Activated naive CD8-positive, alpha-beta T cell treated with anti-CD3 and anti-CD28 coated beads for 36 hours (primary cell): ENCODE results near the gene MAD1L1. TPM values are rescaled to one million over a fixed set of nuclear protein-coding genes. Genes with fewer than 3 reads are reported as not detected.
"Not testable (repeated sequence)": the region's sequence is repeated elsewhere in the genome, so short reads cannot be mapped to it uniquely, and the experiment has no call there.

Experiments used
- DNase-seq: peaks from one replicate; pipeline ENCODE4 v3.0.0; 2021
- H3K27ac Mint-ChIP-seq: one replicate; pipeline ENCODE4 v1.8.0; 2022; ENCODE audit warnings: mild to moderate bottlenecking, moderate library complexity, mixed read lengths
- H3K27me3 Mint-ChIP-seq: one replicate; pipeline ENCODE4 v1.8.0; 2022; ENCODE audit warnings: mild to moderate bottlenecking, mixed read lengths
- H3K36me3 Mint-ChIP-seq: one replicate; pipeline ENCODE4 v1.8.0; 2021; ENCODE audit warnings: mild to moderate bottlenecking, mixed read lengths
- H3K4me1 Mint-ChIP-seq: one replicate; pipeline ENCODE4 v1.8.0; 2021; ENCODE audit warnings: mixed read lengths
- H3K4me3 Mint-ChIP-seq: one replicate; pipeline ENCODE4 v1.8.0; 2022; ENCODE audit warnings: mild to moderate bottlenecking, moderate library complexity, mixed read lengths
- H3K9me3 Mint-ChIP-seq: one replicate; pipeline ENCODE4 v1.8.0; 2022; ENCODE audit warnings: mixed read lengths
- total RNA-seq, 2 experiments: library from RNA; stranded (reverse); gene quantifications; one replicate each; pipeline ENCODE4 v1.2.3, GENCODE V29; 2021

MAD1L1 gene
- total RNA-seq, 2 experiments from 2014 or later: 36.5 to 37.8 TPM

DNA sequence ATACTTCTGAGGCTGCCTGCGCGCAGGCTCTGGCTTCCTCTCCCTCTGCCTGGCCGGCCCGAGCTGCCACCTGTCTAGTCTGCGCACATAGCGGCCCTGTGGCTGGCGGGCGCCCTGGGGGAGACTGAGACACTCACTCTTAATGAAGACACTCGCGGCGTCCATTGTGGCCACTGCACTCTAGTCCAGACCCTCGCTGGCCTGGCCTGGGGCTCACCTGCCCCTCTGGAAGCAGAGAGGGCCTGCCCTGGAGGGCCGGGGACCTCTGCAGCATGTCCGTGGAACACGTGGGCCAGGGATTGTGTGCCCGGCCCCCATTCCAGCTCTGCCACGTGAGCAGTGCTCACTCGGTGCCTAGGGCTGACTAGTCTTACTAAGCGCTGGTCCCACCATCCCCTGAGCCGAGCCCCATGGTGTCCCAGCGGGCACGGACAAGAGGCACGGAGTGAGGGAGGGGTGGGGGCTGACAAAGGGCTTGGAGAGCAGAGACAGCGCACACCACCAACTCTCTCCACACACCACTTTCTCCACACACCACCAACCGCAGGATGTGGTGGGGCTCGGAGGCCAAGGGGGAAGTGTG, 413.4 kb downstream of the MAD1L1 start:
- Mint-ChIP-seq H3K9me3 (no peaks in the 10 kb centered on the region), H3K36me3 (peaks cover 3% of the 10 kb centered on the region), H3K4me3 (peak overlapping the region; percentile 52), H3K27ac (peak overlapping the region; percentile 35), H3K27me3 (no peaks in the 10 kb centered on the region), H3K4me1 (peaks cover 32% of the 10 kb centered on the region)
- peak; percentile 42 for DNase-seq

DNA sequence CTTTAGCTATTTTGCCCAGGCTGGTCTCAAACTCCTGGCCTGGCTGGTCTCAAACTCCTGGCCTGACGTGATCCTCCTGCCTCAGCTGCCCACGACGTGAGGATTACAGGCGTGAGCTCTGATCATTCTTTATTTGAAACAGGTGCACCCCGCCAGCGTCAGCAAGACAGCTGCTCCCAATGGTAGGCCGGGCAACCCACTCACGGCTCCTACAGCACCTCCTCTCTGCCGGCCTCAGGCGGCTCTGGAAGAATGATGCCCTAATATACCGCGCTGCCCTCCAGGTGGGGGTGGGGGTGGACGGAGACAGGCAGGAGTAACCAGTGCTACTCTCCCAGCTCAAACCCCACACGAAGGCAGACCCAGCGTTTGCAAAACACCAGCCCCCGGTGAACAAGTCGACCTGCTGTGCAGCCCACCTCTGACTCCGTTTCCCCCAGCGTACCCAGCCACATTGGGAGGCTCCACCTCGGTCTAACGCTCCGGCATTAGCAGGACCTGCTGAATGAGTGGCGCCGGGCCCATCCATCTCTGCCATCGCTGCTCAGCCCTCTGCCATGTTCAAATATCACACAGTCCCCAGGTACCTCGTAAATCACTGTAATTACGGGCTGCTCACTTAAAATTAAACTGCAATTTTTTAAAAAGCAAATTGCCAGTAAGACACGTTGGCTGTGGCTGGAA, 414.0 kb downstream of the MAD1L1 start:
- no peaks in the 10 kb centered on the region for H3K27me3 Mint-ChIP-seq
- peaks cover 26% of the 10 kb centered on the region for H3K4me1 Mint-ChIP-seq
- H3K36me3 Mint-ChIP-seq: peaks cover 3% of the 10 kb centered on the region
- DNase-seq: no peak
- no peaks in the 10 kb centered on the region for H3K9me3 Mint-ChIP-seq
- H3K4me3 Mint-ChIP-seq: peak overlapping the region; percentile 52
- peak overlapping the region; percentile 35 for H3K27ac Mint-ChIP-seq

DNA sequence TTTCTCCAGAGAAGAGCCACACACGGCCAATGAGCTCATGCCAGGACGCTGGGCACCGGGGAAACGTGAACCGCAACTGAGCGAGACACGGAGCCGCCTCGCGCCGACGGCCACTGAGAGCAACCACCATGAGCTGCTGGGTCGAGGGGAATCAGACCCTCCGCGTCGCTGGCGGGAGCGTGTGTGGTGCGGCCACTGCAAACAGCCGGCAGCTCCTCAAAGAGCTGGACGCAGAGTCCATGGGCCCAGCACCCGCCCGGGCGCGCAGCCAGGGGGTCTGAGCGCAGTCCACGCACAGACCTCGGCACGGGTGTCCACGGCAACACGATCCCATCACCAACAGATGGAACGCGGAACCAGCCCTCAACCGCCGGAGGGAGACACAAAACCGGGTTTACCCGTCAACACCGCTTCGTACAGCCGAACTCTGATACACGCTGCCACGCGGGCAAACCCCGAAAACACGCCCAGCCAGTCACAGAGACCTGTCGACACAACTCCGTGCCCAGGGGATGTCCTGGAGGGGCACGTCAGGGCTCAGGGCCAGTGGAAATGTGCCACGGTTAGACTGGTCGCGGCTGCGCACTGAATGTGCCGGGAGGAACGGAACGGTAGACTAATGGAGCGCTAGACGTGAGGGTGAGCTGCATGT, 415.6 kb downstream of the MAD1L1 start:
- DNase-seq: no peak
- no peak overlapping the region for H3K27ac Mint-ChIP-seq
- peaks cover 3% of the 10 kb centered on the region for H3K36me3 Mint-ChIP-seq
- H3K4me1 Mint-ChIP-seq: peaks cover 20% of the 10 kb centered on the region
- H3K9me3 Mint-ChIP-seq: no peaks in the 10 kb centered on the region
- H3K27me3 Mint-ChIP-seq: no peaks in the 10 kb centered on the region
- H3K4me3 Mint-ChIP-seq: no peak overlapping the region

DNA sequence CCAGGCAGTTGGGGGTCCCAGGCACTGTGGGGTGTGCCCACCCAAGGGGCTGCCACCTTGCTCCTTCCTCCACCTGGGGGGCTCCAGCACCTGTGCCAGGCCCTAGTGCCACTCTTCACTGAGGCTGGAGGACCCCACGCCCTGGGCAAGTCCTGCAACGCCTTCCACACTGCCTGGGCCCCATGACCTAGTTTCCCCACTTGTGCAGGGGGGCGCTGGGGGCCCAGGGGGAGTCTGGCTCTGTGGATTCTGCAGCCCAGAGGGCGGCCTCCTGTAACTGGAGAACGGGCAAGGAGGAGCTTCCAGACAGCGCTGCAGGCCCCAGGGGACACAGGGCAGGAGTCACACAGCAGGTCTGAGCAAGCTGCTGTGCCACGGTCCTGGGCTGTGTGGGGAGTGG, 416.3 kb downstream of the MAD1L1 start:
- DNase-seq, H3K4me3 Mint-ChIP-seq, H3K36me3 Mint-ChIP-seq, H3K27me3 Mint-ChIP-seq, H3K9me3 Mint-ChIP-seq, H3K27ac Mint-ChIP-seq: not testable (repeated sequence)
- peaks cover 20% of the 10 kb centered on the region for H3K4me1 Mint-ChIP-seq

DNA sequence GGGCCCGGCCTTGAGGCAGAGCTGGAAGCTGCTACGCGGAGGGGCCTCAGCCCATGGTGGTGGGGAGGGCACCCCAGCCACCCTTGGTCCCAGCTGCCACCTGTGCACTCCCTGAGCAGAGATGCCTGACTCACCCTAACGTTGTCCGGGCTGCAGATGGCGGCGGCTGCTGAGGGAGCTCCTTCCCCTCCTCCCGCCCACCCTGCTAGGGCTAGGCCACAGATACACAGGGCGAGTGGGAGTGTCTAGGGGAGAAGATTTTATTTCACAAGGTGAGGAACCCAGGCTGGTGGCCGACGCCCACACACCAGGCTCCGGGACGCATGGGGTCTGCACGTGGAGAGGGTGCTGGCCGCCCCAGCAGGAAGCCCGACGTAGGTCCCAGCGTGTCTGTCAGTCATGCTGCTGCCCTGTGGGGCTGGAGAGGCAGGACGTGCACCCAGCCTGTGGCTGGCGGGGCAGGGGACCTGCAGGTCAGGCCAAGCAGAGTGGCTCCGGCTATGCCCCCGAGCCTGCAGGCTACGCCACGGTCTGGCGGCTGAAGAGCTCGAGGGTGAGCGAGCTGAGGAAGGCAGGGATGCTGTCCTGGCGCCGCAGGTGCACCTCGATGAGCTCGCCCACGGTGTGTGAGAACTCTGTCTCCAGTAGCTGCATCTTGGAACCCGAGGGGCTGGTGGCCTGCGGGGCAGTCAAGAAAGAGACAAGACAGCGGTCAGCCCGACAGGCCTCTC, 417.0 kb downstream of the MAD1L1 start:
- H3K4me3 Mint-ChIP-seq, H3K27me3 Mint-ChIP-seq, DNase-seq, H3K9me3 Mint-ChIP-seq, H3K36me3 Mint-ChIP-seq, H3K27ac Mint-ChIP-seq: not testable (repeated sequence)
- peaks cover 20% of the 10 kb centered on the region for H3K4me1 Mint-ChIP-seq

DNA sequence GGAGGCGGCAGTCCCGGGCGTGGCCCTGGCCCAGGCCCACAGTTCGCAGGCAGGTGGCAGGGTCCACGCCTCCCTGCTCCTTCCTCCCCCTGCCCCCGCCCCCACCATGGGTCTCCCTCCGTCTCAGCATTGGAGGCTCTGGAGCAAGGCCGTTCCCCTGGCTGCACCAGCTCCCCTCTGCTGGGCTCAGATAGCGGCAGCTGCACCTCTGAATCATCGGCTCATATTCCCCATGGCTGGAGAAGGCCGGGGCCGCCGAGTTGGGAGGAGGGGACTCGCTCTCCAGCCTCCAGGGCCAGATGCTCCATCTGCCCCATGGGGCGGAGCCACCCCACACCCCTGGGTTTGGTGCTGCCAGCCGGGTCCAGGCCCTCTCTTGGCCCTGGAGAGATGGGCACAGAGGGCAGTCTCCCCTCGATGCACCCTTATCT, 417.7 kb downstream of the MAD1L1 start:
- H3K4me1 Mint-ChIP-seq: peaks cover 19% of the 10 kb centered on the region
- no peak overlapping the region for H3K4me3 Mint-ChIP-seq
- no peaks in the 10 kb centered on the region for H3K27me3 Mint-ChIP-seq
- no peak overlapping the region for H3K27ac Mint-ChIP-seq
- no peak for DNase-seq
- H3K9me3 Mint-ChIP-seq: no peaks in the 10 kb centered on the region
- peaks cover 2% of the 10 kb centered on the region for H3K36me3 Mint-ChIP-seq

DNA sequence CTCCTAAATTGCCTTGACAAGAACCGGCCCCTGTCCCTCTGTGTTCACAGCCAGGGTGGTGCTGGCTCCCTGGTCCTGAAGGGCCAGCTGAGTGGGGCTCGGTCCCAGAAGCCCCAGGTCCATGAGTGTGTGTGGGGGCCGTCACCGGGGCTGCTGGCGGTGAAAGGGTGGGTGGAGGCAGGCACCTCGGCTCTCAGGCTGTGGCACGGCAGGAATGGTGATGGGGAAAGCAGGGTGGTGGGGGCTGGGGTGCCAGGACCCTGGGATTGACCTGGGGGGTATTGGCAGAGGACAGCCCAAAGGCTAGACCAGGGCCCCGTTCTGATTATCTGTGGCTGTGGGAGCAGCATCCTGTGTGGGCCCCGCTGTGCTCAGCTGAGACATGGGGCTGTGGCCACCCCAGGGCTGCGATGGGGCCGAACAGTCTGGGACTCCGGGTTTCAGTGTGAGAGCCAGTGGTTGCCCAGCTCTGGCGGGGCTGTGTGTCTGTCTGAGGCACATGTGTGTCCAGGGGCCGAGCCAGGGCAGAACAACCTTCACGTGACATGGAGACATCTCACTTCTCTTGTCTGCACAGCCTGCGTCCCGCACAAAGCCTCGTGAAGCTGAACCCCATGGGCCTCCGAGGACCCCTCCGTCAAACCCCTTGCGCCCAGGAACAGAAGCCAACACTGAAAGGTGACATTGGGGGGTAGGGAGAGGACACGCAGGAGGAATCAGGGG, 418.5 kb downstream of the MAD1L1 start:
- H3K4me3 Mint-ChIP-seq: no peak overlapping the region
- no peak overlapping the region for H3K27ac Mint-ChIP-seq
- no peaks in the 10 kb centered on the region for H3K27me3 Mint-ChIP-seq
- no peaks in the 10 kb centered on the region for H3K9me3 Mint-ChIP-seq
- H3K36me3 Mint-ChIP-seq: no peaks in the 10 kb centered on the region
- peaks cover 10% of the 10 kb centered on the region for H3K4me1 Mint-ChIP-seq
- DNase-seq: no peak

DNA sequence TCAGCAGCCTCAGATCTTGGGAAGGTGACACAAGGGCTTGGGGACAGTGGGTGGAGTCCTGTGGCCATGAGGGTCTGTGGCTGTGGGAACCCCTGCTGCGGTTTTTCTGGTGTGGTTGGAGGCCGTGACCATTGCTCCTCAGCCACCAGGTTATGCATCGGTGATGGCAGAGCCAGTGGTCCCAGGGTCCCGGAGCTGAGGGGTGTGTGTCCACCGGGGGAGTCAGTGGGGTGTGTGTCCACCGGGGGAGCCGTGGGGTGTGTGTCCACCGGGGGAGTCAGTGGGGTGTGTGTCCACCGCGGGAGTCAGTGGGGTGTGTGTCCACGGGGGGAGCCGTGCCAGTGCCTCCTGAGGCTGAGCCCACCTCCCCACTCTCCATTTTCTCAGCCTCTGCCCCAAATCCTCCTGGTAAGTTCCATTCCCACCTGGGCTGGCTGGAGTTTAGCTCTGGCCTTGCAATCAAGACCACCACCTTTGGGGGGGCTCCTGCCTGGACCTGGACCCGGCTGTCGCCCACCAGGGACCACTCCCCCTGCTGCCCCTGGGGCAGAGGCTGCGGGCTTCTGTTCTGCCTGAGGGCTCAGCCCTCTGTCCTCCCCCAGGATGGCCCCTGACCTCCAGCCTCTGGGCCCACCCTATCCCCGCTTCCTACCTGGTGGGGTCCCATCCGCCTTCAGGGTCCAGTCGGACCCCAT, 419.2 kb downstream of the MAD1L1 start:
- H3K27ac Mint-ChIP-seq: no peak overlapping the region
- no peak for DNase-seq
- no peak overlapping the region for H3K4me3 Mint-ChIP-seq
- no peaks in the 10 kb centered on the region for H3K36me3 Mint-ChIP-seq
- no peaks in the 10 kb centered on the region for H3K27me3 Mint-ChIP-seq
- no peaks in the 10 kb centered on the region for H3K9me3 Mint-ChIP-seq
- H3K4me1 Mint-ChIP-seq: peaks cover 3% of the 10 kb centered on the region

DNA sequence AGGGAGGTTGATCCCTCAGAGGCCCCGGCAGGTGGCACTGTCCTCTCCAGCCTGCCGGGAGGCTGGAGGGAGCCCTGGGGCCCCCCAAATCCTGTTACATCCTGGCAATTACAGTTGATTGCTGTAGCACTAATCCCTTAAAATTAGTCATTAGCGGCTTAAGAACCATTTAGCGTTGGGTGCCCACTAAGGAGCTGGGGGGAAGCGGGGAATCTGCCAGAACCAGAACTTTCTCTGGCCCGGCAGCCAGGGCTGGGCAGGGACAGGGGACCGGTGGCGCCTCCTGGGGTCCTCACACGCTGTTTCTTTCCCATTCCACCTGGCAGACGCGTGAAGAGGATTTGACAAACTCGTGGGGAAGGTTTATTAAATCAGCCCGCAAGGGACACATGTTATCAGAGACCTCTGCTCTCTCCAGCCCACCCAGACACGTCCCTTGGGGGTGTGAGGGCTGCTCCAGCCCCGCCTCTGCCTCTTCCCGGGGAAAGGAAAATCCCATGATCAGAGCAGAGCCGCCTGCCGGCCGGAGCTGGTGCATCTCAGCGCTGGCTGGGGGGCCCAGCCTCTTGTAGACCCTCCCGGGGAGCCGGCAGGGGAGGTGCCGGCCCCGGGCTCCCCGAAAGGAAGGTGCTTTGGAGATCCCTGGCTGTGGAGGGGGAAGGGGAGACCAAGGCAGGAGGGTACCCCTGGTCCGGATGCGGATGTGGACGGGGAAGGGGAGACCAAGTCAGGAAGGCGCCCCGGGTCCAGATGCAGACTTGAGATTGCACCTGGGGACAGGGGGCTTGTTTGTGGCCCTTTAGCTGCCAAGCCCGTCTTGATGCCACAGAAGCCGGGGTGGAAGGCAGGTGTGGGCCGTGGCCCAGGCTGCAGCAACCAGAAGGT, 420.0 kb downstream of the MAD1L1 start:
- Mint-ChIP-seq H3K4me3 (no peak overlapping the region), H3K27ac (no peak overlapping the region), H3K9me3 (no peaks in the 10 kb centered on the region), H3K4me1 (no peaks in the 10 kb centered on the region), H3K36me3 (no peaks in the 10 kb centered on the region), H3K27me3 (no peaks in the 10 kb centered on the region)
- no peak for DNase-seq

DNA sequence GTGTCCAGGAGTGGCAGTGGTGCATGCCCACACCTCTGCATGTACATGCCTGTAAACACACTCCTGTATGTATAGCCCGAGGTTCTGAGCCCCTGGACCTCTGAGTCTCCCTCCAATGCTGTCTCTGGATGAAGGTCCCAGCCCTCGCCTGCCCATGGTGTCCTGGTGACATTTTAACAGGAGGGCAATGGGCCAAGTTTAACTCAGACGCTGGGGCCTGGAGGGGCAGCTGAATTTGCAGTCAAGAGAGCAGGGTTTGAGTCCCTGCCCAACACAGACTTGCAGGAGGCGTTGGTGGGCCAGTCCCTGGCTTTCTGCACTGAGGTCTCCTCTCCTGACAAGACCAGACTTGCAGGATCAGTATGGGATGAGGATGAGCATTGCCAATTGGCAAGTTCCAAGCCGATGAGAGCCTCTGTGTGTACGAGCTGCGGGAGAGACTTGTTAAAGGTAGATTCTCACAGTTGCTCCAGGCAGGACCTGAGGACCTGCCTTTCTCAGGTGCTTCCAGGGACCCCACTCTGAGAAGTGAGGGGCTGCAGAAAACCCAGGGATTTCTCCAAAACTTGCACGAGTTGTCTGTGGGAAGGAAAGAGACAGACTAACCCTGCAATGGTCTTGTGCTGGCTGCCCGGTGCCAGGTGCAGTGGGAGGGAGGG, 420.8 kb downstream of the MAD1L1 start:
- Mint-ChIP-seq H3K27ac (no peak overlapping the region), H3K4me1 (no peaks in the 10 kb centered on the region), H3K4me3 (no peak overlapping the region), H3K9me3 (no peaks in the 10 kb centered on the region), H3K27me3 (no peaks in the 10 kb centered on the region), H3K36me3 (no peaks in the 10 kb centered on the region)
- DNase-seq: no peak

DNA sequence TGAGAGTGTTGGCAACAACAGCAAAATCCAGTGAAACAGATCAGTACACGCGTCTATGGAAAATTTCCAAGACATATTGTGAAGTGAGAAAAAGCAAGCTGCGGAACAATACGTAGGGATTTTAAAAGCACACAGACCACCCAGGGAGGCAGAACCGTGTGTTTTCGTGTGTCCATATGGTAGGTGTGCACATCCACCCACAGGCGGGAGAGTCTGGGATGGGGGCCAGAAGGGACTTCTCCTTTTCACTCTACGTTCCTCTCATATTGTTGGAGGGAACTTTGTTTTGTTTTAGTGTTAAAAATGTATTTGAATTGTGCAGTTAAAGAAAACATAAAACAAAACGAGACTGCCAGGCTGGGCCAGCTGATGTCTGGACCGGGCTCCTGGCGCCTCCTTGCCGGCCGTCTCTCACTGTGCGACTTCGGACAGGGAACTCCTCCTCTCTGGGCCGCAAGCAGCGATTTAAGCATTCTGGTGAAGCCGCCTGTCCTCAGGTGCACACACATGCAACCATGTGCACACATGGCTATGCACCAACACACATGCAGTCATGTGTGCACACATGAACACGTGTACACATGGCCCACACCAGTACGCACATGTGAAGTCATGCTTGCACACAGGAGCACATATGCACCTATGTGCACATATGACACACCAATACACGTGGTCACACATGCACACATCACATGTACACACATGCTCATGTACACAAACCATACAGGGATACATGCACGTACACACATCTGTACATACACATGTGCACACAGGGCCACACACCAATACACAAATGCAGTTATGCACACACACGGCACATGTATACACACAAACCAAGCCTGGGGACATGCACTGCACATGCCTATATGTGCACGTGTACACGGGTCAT, 421.5 kb downstream of the MAD1L1 start:
- H3K4me1 Mint-ChIP-seq: no peaks in the 10 kb centered on the region
- H3K9me3 Mint-ChIP-seq: no peaks in the 10 kb centered on the region
- H3K27me3 Mint-ChIP-seq: no peaks in the 10 kb centered on the region
- no peaks in the 10 kb centered on the region for H3K36me3 Mint-ChIP-seq
- H3K27ac Mint-ChIP-seq: no peak overlapping the region
- no peak for DNase-seq
- no peak overlapping the region for H3K4me3 Mint-ChIP-seq

DNA sequence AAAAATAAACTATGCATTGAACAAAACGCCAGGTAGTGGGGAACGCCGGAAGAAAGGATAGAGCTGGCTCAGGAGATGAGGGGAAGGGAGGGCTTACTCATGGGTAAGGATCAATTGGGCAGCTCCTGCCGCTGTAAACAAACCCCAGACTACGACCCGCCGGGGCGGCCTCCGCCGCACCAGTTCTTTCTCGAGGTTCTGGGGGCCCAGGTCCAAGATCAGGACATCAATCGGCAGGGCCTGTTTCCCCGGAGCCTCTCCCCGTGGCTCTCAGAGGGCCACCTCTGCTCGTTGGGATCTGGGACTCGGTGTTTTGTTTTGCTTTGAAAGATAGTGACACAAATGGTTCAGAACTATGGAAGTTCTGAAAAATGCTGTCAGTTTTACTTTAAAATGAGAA, 422.2 kb downstream of the MAD1L1 start:
- H3K9me3 Mint-ChIP-seq: no peaks in the 10 kb centered on the region
- H3K4me3 Mint-ChIP-seq: no peak overlapping the region
- no peaks in the 10 kb centered on the region for H3K4me1 Mint-ChIP-seq
- no peaks in the 10 kb centered on the region for H3K27me3 Mint-ChIP-seq
- no peaks in the 10 kb centered on the region for H3K36me3 Mint-ChIP-seq
- DNase-seq: no peak
- no peak overlapping the region for H3K27ac Mint-ChIP-seq
